Stimulated activated CD4-positive, alpha-beta T cell treated with anti-CD3 and anti-CD28 coated beads, Interleukin-4, amount 100 ng/mL, for 4 hours (primary cell): ENCODE data around the gene TMEM170A.
"Not testable (repeated sequence)": the region's sequence is repeated elsewhere in the genome, so short reads cannot be mapped to it uniquely, and the experiment has no call there.

Source experiments
- DNase-seq, 2 experiments: peaks; one replicate each; pipeline ENCODE4 v3.0.0-alpha.2; 2020

TMEM170A gene

GRCh38 chr16:75446416-75446815 lies 18.1 kb downstream of the TMEM170A start:
- DNase-seq, result no peak

- DNase-seq, result no peak
Measured at GRCh38 chr16:75445298-75445697, 19.2 kb downstream of the TMEM170A start.

GRCh38 chr16:75443298-75443697 lies 21.2 kb downstream of the TMEM170A start:
- DNase-seq, result no peak

GRCh38 chr16:75433732-75434413 lies 30.6 kb downstream of the TMEM170A start:
- no peak for DNase-seq

- peak; percentile 93 to 94 for DNase-seq
Measured at GRCh38 chr16:75432828-75433731, 31.4 kb downstream of the TMEM170A start, which contains the start of gene CFDP1. Gene CFDP1 (minus strand): TSS chr16:75433503. CDS start chr16:75433352, 151 bp downstream.

- no peak for DNase-seq
Measured at GRCh38 chr16:75429621-75430403, 34.7 kb downstream of the TMEM170A start.

- not testable (repeated sequence) for DNase-seq
Measured at GRCh38 chr16:75426524-75426923, 38.0 kb downstream of the TMEM170A start.

GRCh38 chr16:75424105-75424762 lies 40.3 kb downstream of the TMEM170A start:
- not testable (repeated sequence) for DNase-seq

- no peak for DNase-seq
Measured at GRCh38 chr16:75423723-75424104, 40.8 kb downstream of the TMEM170A start.

- DNase-seq, result no peak
Measured at GRCh38 chr16:75421820-75422126, 42.7 kb downstream of the TMEM170A start.

- peak; percentile 3 to 10 for DNase-seq
Measured at GRCh38 chr16:75420987-75421819, 43.3 kb downstream of the TMEM170A start.

- no peak for DNase-seq
Measured at GRCh38 chr16:75416904-75417565, 47.5 kb downstream of the TMEM170A start.

- no peak for DNase-seq
Measured at GRCh38 chr16:75415169-75415905, 49.2 kb downstream of the TMEM170A start.

- no peak for DNase-seq
Measured at GRCh38 chr16:75413951-75414350, 50.5 kb downstream of the TMEM170A start.

- DNase-seq, result no peak
Measured at GRCh38 chr16:75406943-75407342, 57.5 kb downstream of the TMEM170A start.

GRCh38 chr16:75402821-75403475 lies 61.5 kb downstream of the TMEM170A start:
- DNase-seq, result no peak

- no peak for DNase-seq
Measured at GRCh38 chr16:75402159-75402820, 62.2 kb downstream of the TMEM170A start.

- DNase-seq, result no peak
Measured at GRCh38 chr16:75401691-75402090, 62.8 kb downstream of the TMEM170A start.

GRCh38 chr16:75398333-75398732 lies 66.2 kb downstream of the TMEM170A start:
- no peak for DNase-seq
